Trophoblast cell (in vitro differentiated cells and primary cell): Measurements from ENCODE around the gene ZBTB21.

Source experiments
- DNase-seq, 2 donors: peaks; one replicate each; pipeline ENCODE4 v3.0.0-alpha.2; 2016
- H2AFZ ChIP-seq: 2 replicates; pipeline ENCODE4 v1.6.1; 2013; ENCODE audit warnings: low read length, moderate library complexity, mild to moderate bottlenecking; ENCODE audit not compliant: insufficient read depth, poor library complexity
- H2AK5ac ChIP-seq: 2 replicates; pipeline ENCODE4 v1.6.1; 2013; ENCODE audit warnings: mild to moderate bottlenecking, low read length
- H2BK120ac ChIP-seq: 2 replicates; pipeline ENCODE4 v1.6.1; 2013; ENCODE audit warnings: low read length, mild to moderate bottlenecking, moderate library complexity; ENCODE audit not compliant: insufficient read depth, poor library complexity
- H2BK12ac ChIP-seq: 2 replicates; pipeline ENCODE4 v1.6.1; 2013; ENCODE audit warnings: mild to moderate bottlenecking, low read length, moderate library complexity
- H2BK5ac ChIP-seq: 2 replicates; pipeline ENCODE4 v1.6.1; 2013; ENCODE audit warnings: low read length, low read depth, moderate library complexity, mild to moderate bottlenecking; ENCODE audit not compliant: poor library complexity
- H3K14ac ChIP-seq: 2 replicates; pipeline ENCODE4 v1.6.1; 2013; ENCODE audit warnings: mild to moderate bottlenecking, low read length
- H3K18ac ChIP-seq: 2 replicates; pipeline ENCODE4 v1.6.1; 2013; ENCODE audit warnings: mild to moderate bottlenecking, low read length
- H3K23ac ChIP-seq: 2 replicates; pipeline ENCODE4 v1.6.1; 2013; ENCODE audit warnings: low read length
- H3K27ac ChIP-seq: 2 replicates; pipeline ENCODE4 v1.5.1; 2013; ENCODE audit warnings: low read depth, mild to moderate bottlenecking, inconsistent platforms, low read length, moderate library complexity
- H3K27me3 ChIP-seq: 2 replicates; pipeline ENCODE4 v1.6.1; 2013; ENCODE audit warnings: inconsistent platforms, mild to moderate bottlenecking, low read length, moderate library complexity; ENCODE audit not compliant: insufficient read depth
- H3K36me3 ChIP-seq, 2 experiments: 1 replicate in 1 of 2; 2 replicates in 1 of 2; pipeline ENCODE4 v1.6.1; 2013; ENCODE audit warnings: low read length in 2 of 2, mild to moderate bottlenecking in 2 of 2, moderate library complexity in 1 of 2; ENCODE audit not compliant: insufficient read depth in 2 of 2, control insufficient read depth in 1 of 2
- H3K4ac ChIP-seq: 2 replicates; pipeline ENCODE4 v1.6.1; 2013; ENCODE audit warnings: low read depth, mild to moderate bottlenecking, low read length, moderate library complexity
- H3K4me1 ChIP-seq, 2 experiments: 1 replicate in 1 of 2; 2 replicates in 1 of 2; pipeline ENCODE4 v1.6.1; 2013; ENCODE audit warnings: low read length in 2 of 2, mild to moderate bottlenecking in 2 of 2, moderate library complexity in 1 of 2; ENCODE audit not compliant: insufficient read depth in 2 of 2, control insufficient read depth in 1 of 2
- H3K4me2 ChIP-seq: 2 replicates; pipeline ENCODE4 v1.6.1; 2013; ENCODE audit warnings: inconsistent platforms, mild to moderate bottlenecking, low read length, moderate library complexity
- H3K4me3 ChIP-seq: 2 replicates; pipeline ENCODE4 v1.5.1; 2013; ENCODE audit warnings: mild to moderate bottlenecking, low read depth, low read length, inconsistent platforms
- H3K79me1 ChIP-seq: one replicate; pipeline ENCODE4 v1.6.1; 2013; ENCODE audit warnings: low read length
- H3K79me2 ChIP-seq: 2 replicates; pipeline ENCODE4 v1.6.1; 2013; ENCODE audit warnings: low read length, mild to moderate bottlenecking; ENCODE audit not compliant: control insufficient read depth, insufficient read depth, poor library complexity
- H3K9ac ChIP-seq: 2 replicates; pipeline ENCODE4 v1.6.1; 2013; ENCODE audit warnings: mild to moderate bottlenecking, low read length
- H3K9me3 ChIP-seq: 2 replicates; pipeline ENCODE4 v1.6.1; 2013; ENCODE audit warnings: low read depth, mild to moderate bottlenecking, control low read depth, inconsistent platforms, low read length; ENCODE audit not compliant: insufficient read depth
- H4K12ac ChIP-seq: 2 replicates; pipeline ENCODE4 v1.6.1; 2013; ENCODE audit warnings: low read depth, mild to moderate bottlenecking, low read length, moderate library complexity
- H4K8ac ChIP-seq: 2 replicates; pipeline ENCODE4 v1.6.1; 2013; ENCODE audit warnings: low read depth, mild to moderate bottlenecking, low read length, moderate library complexity
- H4K91ac ChIP-seq: one replicate; pipeline ENCODE4 v1.6.1; 2013; ENCODE audit warnings: low read depth, mild to moderate bottlenecking, low read length, moderate library complexity
- WGBS: extraction: QIAGEN DNeasy Blood & Tissue Kit; methylation state at CpG from one replicate; pipeline ENCODE4 v1.1.7; 2013; ENCODE audit warnings: missing lambda C conversion rate; ENCODE audit not compliant: insufficient read length, insufficient coverage; ENCODE audit errors: extremely low coverage; 5-methylcytosine and 5-hydroxymethylcytosine counted together

ZBTB21 gene

GRCh38 chr21:41956926-41957729 is 53.0 kb downstream of the ZBTB21 start:
- H3K4ac ChIP-seq = no peak overlapping the region
- H3K9me3 ChIP-seq = peaks cover 4% of the 10 kb centered on the region
- H3K4me2 ChIP-seq = no peak overlapping the region
- peaks cover 3% of the 10 kb centered on the region for H3K79me2 ChIP-seq
- no peak overlapping the region for H2AK5ac ChIP-seq
- no peaks in the 10 kb centered on the region for H3K36me3 ChIP-seq
- no peak overlapping the region for H3K9ac ChIP-seq
- no peak overlapping the region for H3K23ac ChIP-seq
- no peak overlapping the region for H3K27ac ChIP-seq
- no CpG with 5 or more reads among the region's 9 CpGs for WGBS
- H3K4me3 ChIP-seq = no peak overlapping the region
- no peak overlapping the region for H4K8ac ChIP-seq
- no peak overlapping the region for H4K12ac ChIP-seq
- DNase-seq = peak; percentile 56 to 83
- peak overlapping the region; percentile 24 for H2BK120ac ChIP-seq
- H2AFZ ChIP-seq = no peak overlapping the region
- H3K14ac ChIP-seq = peak overlapping the region; percentile 11
- no peaks in the 10 kb centered on the region for H3K27me3 ChIP-seq
- H2BK12ac ChIP-seq = peak overlapping the region; percentile 12
- peaks cover 15 to 33% of the 10 kb centered on the region in 2 experiments for H3K4me1 ChIP-seq
- peak overlapping the region; percentile 11 for H4K91ac ChIP-seq
- H3K18ac ChIP-seq = no peak overlapping the region
- peaks cover 5% of the 10 kb centered on the region for H3K79me1 ChIP-seq
- no peak overlapping the region for H2BK5ac ChIP-seq

GRCh38 chr21:41955516-41955915 is 54.6 kb downstream of the ZBTB21 start:
- Histone ChIP-seq H3K23ac (no peak overlapping the region), H2BK12ac (no peak overlapping the region), H4K91ac (no peak overlapping the region), H3K79me1 (peaks cover 5% of the 10 kb centered on the region), H3K36me3 (no peaks in the 10 kb centered on the region), H3K4me3 (no peak overlapping the region), H3K27ac (no peak overlapping the region), H3K9me3 (peaks cover 4% of the 10 kb centered on the region), H3K4ac (no peak overlapping the region), H3K14ac (no peak overlapping the region), H3K18ac (no peak overlapping the region), H2BK5ac (no peak overlapping the region), H4K8ac (no peak overlapping the region), H2BK120ac (no peak overlapping the region), H3K4me1 (peaks cover 15 to 33% of the 10 kb centered on the region in 2 experiments), H3K4me2 (no peak overlapping the region), H3K9ac (no peak overlapping the region), H4K12ac (no peak overlapping the region), H3K27me3 (no peaks in the 10 kb centered on the region), H2AK5ac (no peak overlapping the region), H3K79me2 (peaks cover 3% of the 10 kb centered on the region), H2AFZ (no peak overlapping the region)
- peak in 1 of 2 donors; percentile 18 for DNase-seq
- WGBS = no CpG with 5 or more reads among the region's 10 CpGs

- no peak overlapping the region for H2AFZ ChIP-seq
- peaks cover 15 to 33% of the 10 kb centered on the region in 2 experiments for H3K4me1 ChIP-seq
- no peak overlapping the region for H2BK120ac ChIP-seq
- H3K4ac ChIP-seq = no peak overlapping the region
- H3K9ac ChIP-seq = no peak overlapping the region
- no peak for DNase-seq
- no peak overlapping the region for H3K18ac ChIP-seq
- peak overlapping the region; percentile 87 for H3K23ac ChIP-seq
- no peak overlapping the region for H2BK5ac ChIP-seq
- no peak overlapping the region for H3K14ac ChIP-seq
- H3K79me1 ChIP-seq = peaks cover 5% of the 10 kb centered on the region
- H2BK12ac ChIP-seq = no peak overlapping the region
- H4K91ac ChIP-seq = no peak overlapping the region
- peaks cover 3% of the 10 kb centered on the region for H3K79me2 ChIP-seq
- H4K8ac ChIP-seq = no peak overlapping the region
- H3K4me2 ChIP-seq = no peak overlapping the region
- no peaks in the 10 kb centered on the region for H3K27me3 ChIP-seq
- no peak overlapping the region for H2AK5ac ChIP-seq
- H3K27ac ChIP-seq = no peak overlapping the region
- H3K4me3 ChIP-seq = peak overlapping the region; percentile 57
- no peak overlapping the region for H4K12ac ChIP-seq
- H3K36me3 ChIP-seq = no peaks in the 10 kb centered on the region
- peaks cover 4% of the 10 kb centered on the region for H3K9me3 ChIP-seq
- WGBS = 100% methylated on average over 3 of the region's 20 CpGs
These were observed 55.3 kb downstream of the ZBTB21 start for GRCh38 chr21:41954654-41955499.

GRCh38 chr21:41953831-41954653 is 56.1 kb downstream of the ZBTB21 start, which contains the start of gene C2CD2:
Gene C2CD2 (minus strand): TSS chr21:41954018. CDS start chr21:41953648, 370 bp downstream.
- WGBS = no CpG with 5 or more reads among the region's 85 CpGs
- Histone ChIP-seq H2AK5ac (peak within 1 kb of the TSS; percentile 9), H3K79me2 (peaks cover 3% of the 10 kb centered on the region), H3K27ac (no peak within 1 kb of the TSS), H4K91ac (peak within 1 kb of the TSS; percentile 52), H3K4me1 (peaks cover 15 to 33% of the 10 kb centered on the region in 2 experiments), H3K36me3 (no peaks in the 10 kb centered on the region), H2BK12ac (peak within 1 kb of the TSS; percentile 25), H2BK5ac (no peak within 1 kb of the TSS), H3K4ac (peak within 1 kb of the TSS; percentile 10), H3K4me2 (peak within 1 kb of the TSS; percentile 89), H3K18ac (peak within 1 kb of the TSS; percentile 58), H3K4me3 (peak within 1 kb of the TSS; percentile 72), H3K9ac (no peak within 1 kb of the TSS), H3K23ac (peak within 1 kb of the TSS; percentile 87), H4K8ac (peak within 1 kb of the TSS; percentile 45), H3K79me1 (peaks cover 5% of the 10 kb centered on the region), H2AFZ (peak within 1 kb of the TSS; percentile 52), H4K12ac (no peak within 1 kb of the TSS), H3K9me3 (peaks cover 4% of the 10 kb centered on the region), H3K14ac (peak within 1 kb of the TSS; percentile 48), H3K27me3 (no peaks in the 10 kb centered on the region), H2BK120ac (no peak within 1 kb of the TSS)
- DNase-seq = peak; percentile 29 to 67
